DOHH2 (cell line): ENCODE data around the gene GATAD2B.
"Not testable (repeated sequence)": the region's sequence is repeated elsewhere in the genome, so short reads cannot be mapped to it uniquely, and the experiment has no call there.

Experiments used
- EZH2phosphoT487 ChIP-seq: fragments of 200-600 bp; sonication (generic); IDR thresholded peaks from 2 replicates; pipeline ENCODE4 v1.6.1; 2017; ENCODE audit warnings: borderline replicate concordance, mild to moderate bottlenecking, antibody characterized with exemption, low read length, moderate library complexity, mixed read lengths
- TF ChIP-seq, protein P1 (sequence below): fragments of 200-600 bp; sonication (generic); IDR thresholded peaks from one replicate; pipeline ENCODE4 v1.5.1; 2014; ENCODE audit warnings: antibody characterized with exemption, mild to moderate bottlenecking, low read depth, low read length; ENCODE audit not compliant: poor library complexity, severe bottlenecking

GRCh38 chr1:153782648-153783047 is 140.1 kb downstream of the GATAD2B start:
- TF ChIP-seq, protein P1, sequence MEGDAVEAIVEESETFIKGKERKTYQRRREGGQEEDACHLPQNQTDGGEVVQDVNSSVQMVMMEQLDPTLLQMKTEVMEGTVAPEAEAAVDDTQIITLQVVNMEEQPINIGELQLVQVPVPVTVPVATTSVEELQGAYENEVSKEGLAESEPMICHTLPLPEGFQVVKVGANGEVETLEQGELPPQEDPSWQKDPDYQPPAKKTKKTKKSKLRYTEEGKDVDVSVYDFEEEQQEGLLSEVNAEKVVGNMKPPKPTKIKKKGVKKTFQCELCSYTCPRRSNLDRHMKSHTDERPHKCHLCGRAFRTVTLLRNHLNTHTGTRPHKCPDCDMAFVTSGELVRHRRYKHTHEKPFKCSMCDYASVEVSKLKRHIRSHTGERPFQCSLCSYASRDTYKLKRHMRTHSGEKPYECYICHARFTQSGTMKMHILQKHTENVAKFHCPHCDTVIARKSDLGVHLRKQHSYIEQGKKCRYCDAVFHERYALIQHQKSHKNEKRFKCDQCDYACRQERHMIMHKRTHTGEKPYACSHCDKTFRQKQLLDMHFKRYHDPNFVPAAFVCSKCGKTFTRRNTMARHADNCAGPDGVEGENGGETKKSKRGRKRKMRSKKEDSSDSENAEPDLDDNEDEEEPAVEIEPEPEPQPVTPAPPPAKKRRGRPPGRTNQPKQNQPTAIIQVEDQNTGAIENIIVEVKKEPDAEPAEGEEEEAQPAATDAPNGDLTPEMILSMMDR, result not testable (repeated sequence)
- TF ChIP-seq EZH2phosphoT487, result not testable (repeated sequence)
